Suprapubic skin (tissue), 3 donors: ENCODE data around the gene FRMD4A.

ENCODE experiments used
- POLR2AphosphoS5 ChIP-seq, 3 donors: sonication (generic); formaldehyde crosslinking; IDR thresholded peaks; one replicate each; pipeline ENCODE4 v1.6.1; 2017; ENCODE audit warnings: antibody characterized with exemption in 3 of 3
- TF ChIP-seq, protein P1 (sequence below), 2 donors: fragments of 200-600 bp in 1 of 2; fragments of 450-650 bp in 1 of 2; sonication (generic) in 1 of 2; IDR thresholded peaks; one replicate each; pipeline ENCODE4 v1.5.1; 2016 to 2019; ENCODE audit warnings: antibody characterized with exemption in 2 of 2, mild to moderate bottlenecking in 1 of 2, moderate library complexity in 1 of 2

DNA sequence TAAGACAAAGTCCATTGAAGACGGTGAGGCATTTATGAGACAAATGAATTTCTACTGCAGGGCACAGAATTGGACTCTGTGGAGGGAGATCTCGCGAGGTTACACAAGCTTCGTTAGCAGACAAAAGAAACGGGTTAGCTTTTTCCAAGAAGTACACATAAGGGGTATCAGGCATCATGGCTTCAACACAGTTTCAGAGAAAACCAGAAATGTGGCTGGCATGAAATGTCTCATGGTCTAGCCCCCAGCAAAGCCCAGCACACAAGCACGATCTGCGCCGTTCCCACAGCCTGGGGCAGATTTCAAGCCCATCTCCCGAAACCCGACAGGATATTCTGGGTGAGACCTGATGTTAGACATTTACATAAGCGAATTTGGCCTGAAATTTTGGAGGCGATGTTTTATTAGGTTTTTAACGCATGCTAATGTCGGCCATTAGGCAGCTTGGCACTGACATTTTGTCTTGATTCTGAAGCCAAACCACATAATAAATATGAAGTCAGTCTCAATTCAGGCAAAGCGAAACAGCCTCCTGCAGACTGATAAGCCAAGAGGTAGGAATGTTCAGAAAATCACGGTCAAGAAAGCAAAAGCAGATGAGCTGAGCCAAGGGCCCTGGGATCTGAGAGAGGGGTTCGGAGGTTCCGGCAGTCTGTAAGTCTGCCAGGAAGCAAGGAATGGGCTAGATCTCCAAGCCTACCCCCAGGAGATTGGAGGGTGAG is 503.5 kb downstream of the FRMD4A start:
- TF ChIP-seq, protein P1, sequence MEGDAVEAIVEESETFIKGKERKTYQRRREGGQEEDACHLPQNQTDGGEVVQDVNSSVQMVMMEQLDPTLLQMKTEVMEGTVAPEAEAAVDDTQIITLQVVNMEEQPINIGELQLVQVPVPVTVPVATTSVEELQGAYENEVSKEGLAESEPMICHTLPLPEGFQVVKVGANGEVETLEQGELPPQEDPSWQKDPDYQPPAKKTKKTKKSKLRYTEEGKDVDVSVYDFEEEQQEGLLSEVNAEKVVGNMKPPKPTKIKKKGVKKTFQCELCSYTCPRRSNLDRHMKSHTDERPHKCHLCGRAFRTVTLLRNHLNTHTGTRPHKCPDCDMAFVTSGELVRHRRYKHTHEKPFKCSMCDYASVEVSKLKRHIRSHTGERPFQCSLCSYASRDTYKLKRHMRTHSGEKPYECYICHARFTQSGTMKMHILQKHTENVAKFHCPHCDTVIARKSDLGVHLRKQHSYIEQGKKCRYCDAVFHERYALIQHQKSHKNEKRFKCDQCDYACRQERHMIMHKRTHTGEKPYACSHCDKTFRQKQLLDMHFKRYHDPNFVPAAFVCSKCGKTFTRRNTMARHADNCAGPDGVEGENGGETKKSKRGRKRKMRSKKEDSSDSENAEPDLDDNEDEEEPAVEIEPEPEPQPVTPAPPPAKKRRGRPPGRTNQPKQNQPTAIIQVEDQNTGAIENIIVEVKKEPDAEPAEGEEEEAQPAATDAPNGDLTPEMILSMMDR (IDR thresholded peaks at IDR 0.05) = no peak
- no peak for TF ChIP-seq POLR2AphosphoS5 (IDR thresholded peaks at IDR 0.05)
